Ovary (tissue), 9 donors: ENCODE measurements around the gene SPATA22. TPM values are rescaled to one million over a fixed set of nuclear protein-coding genes. Genes with fewer than 3 reads are reported as not detected.
"Not testable (repeated sequence)": the region's sequence is repeated elsewhere in the genome, so short reads cannot be mapped to it uniquely, and the experiment has no call there.

Experiments used
- DNase-seq, 5 donors: peaks; one replicate each; pipeline ENCODE4 v3.0.0-alpha.2; 2019 to 2020
- H3K27ac ChIP-seq, 2 donors: fragments of 200-600 bp; one replicate each; pipeline versions ENCODE4 v1.5.1 to v1.8.0; 2019 to 2022
- H3K27me3 ChIP-seq: fragments of 200-600 bp; one replicate; pipeline ENCODE4 v1.8.0; 2022
- H3K36me3 ChIP-seq: fragments of 200-600 bp; sonication (generic); one replicate; pipeline ENCODE4 v1.5.1; 2019
- H3K4me1 ChIP-seq: one replicate; pipeline ENCODE4 v1.8.1; 2013; ENCODE audit warnings: mild to moderate bottlenecking, moderate library complexity; ENCODE audit not compliant: insufficient read depth
- H3K4me3 ChIP-seq: fragments of 200-600 bp; sonication (generic); one replicate; pipeline ENCODE4 v1.5.1; 2017
- H3K9me3 ChIP-seq, 2 donors: fragments of 200-600 bp in 1 of 2; sonication (generic) in 1 of 2; one replicate each; pipeline versions ENCODE4 v1.5.1 to v1.8.1; 2013 to 2019; ENCODE audit warnings: mild to moderate bottlenecking in 1 of 2, moderate library complexity in 1 of 2
- CTCF ChIP-seq, 3 donors: fragments of 450-650 bp in 2 of 3; fragments of 200-600 bp in 1 of 3; IDR thresholded peaks; one replicate each; pipeline versions ENCODE4 v1.5.1 to v1.8.0; 2016 to 2022; ENCODE audit warnings: antibody characterized with exemption in 3 of 3, mild to moderate bottlenecking in 1 of 3
- EP300 ChIP-seq: sonication (generic); formaldehyde crosslinking; IDR thresholded peaks from one replicate; pipeline ENCODE4 v1.6.1; 2017; ENCODE audit warnings: antibody characterized with exemption
- POLR2A ChIP-seq: fragments of 450-650 bp; IDR thresholded peaks from one replicate; pipeline ENCODE4 v1.6.1; 2017; ENCODE audit warnings: antibody characterized with exemption, mild to moderate bottlenecking, moderate library complexity
- WGBS, 3 donors: extraction: QIAGEN DNeasy Blood & Tissue Kit in 1 of 3; methylation state at CpG; one replicate each; pipeline versions ENCODE4 v1.1.5 to v1.1.7; 2013 to 2017; 5-methylcytosine and 5-hydroxymethylcytosine counted together
- intact Hi-C, 4 donors: fragments of 100-400 bp; cut with DNase I; formaldehyde crosslinking; loops; one replicate each; pipeline versions ENCODE4 v1.11.0 to v1.15.1; 2022 to 2023
- polyA plus RNA-seq, 2 donors: library from polyadenylated mRNA; stranded (reverse); fragments of 200-250 nt in 1 of 2; fragments of 350-450 nt in 1 of 2; fragmentation: Illumina TruSeq in 1 of 2; extraction: RNeasy Lipid Tissue Mini Kit (QIAGEN cat#74804) in 1 of 2; gene quantifications; one replicate each; pipeline ENCODE4 v1.2.3, GENCODE V29; 2013 to 2014
- total RNA-seq, 7 donors: library from RNA; depleted of rRNA in 2 of 7; stranded (reverse); fragments of >200 nt in 2 of 7; fragmentation: NEBNext Ultra II Directional in 3 of 7; extraction: Animal tissue kit (Norgen Biotek cat#: 25700) in 3 of 7; gene quantifications; one replicate each; pipeline versions ENCODE4 v1.1.0 to v1.2.4, GENCODE V29; 2016 to 2023
- donor health status: DM: no; HTN: no; CAD: no; lungs with moderate emphysema.
- donor health status: DM: no; HTN: no; CAD: no.
- donor health status: Bipolar disorder and iron deficiency.
- donor health status: DM: yes; HTN: yes; CAD: no.
- donor health status: DM: no; HTN: no; CAD: no.
- donor health status: DM: yes; HTN: yes; CAD: no.

Gene SPATA22
- total and polyA plus RNA-seq, 9 donors = 0.30 to 0.89 (median 0.40) TPM; not detected in 6

- H3K27ac ChIP-seq = no peak overlapping the region
- H3K4me3 ChIP-seq = no peak overlapping the region
- no peak for DNase-seq
- WGBS, 3 donors = 55 to 62% (median 61%) methylated on average over 2 of the region's 2 CpGs
- no peaks in the 10 kb centered on the region for H3K27me3 ChIP-seq
- H3K9me3 ChIP-seq = no peaks in the 10 kb centered on the region
- intact Hi-C loops = no loop called here
- no peak for TF ChIP-seq EP300
- TF ChIP-seq CTCF (IDR thresholded peaks at IDR 0.05) = no peak
- H3K36me3 ChIP-seq = no peaks in the 10 kb centered on the region
- no peaks in the 10 kb centered on the region for H3K4me1 ChIP-seq
Observed at GRCh38 chr17:3440451-3440850, 31.2 kb downstream of the SPATA22 start.

DNA sequence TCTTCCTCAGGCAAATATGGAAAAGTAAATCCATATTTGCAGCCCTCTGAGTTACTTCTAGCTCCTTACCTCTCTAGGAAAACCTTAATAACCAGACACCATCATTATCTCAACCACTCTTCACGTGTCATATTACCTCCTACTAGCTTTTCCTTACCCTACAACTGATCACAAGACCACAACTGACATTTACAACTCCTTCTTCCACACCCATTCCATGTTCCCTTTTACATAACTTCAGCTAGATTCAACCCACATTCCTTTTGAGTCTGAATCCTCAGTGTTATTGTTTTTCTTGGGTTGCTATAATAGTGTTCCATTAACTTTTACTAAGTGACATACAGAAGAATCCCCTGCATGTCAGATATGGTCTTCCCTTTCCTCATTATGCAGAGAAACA, 33.3 kb downstream of the SPATA22 start:
- Histone ChIP-seq H3K4me3 (no peak overlapping the region), H3K4me1 (no peaks in the 10 kb centered on the region), H3K27me3 (no peaks in the 10 kb centered on the region), H3K9me3 (no peaks in the 10 kb centered on the region), H3K27ac (no peak overlapping the region), H3K36me3 (no peaks in the 10 kb centered on the region)
- 47 to 65% (median 57%) methylated on average over 1 of the region's 1 CpG for WGBS, 3 donors
- TF ChIP-seq EP300 = no peak
- no peak for TF ChIP-seq CTCF (IDR thresholded peaks at IDR 0.05)
- no peak for TF ChIP-seq POLR2A
- intact Hi-C loops = no loop called here
- no peak for DNase-seq

DNA sequence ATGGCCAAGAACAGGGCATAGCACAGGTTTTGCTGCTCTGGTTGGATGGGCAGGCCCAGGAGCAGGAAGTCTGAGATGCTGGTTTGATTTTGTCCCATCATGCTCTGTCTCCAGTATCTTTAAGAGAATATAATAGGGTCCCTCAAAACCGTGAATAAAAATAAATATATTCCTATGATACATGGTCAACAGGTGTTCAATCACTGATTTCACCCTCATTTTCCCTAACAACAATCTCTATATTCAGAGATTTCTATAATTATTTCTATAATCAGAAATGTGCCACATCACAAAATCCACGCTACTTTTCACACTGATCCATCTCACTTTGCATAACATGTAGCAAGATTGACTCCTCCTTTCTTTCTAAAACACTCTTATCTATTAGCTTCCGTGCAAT, 37.9 kb downstream of the SPATA22 start, which contains the start of gene OR1E2:
Gene OR1E2, minus strand, starts transcription at position 101 of the 400 bp plus-strand sequence. Its CDS starts 0 bp downstream, at position 101.
- no peak within 1 kb of the TSS for H3K27ac ChIP-seq
- no peaks in the 10 kb centered on the region for H3K9me3 ChIP-seq
- no peak for TF ChIP-seq POLR2A
- TF ChIP-seq EP300 = no peak
- TF ChIP-seq CTCF (IDR thresholded peaks at IDR 0.05) = no peak
- H3K27me3 ChIP-seq = no peaks in the 10 kb centered on the region
- intact Hi-C loops = no loop called here
- H3K36me3 ChIP-seq = no peaks in the 10 kb centered on the region
- no peak for DNase-seq
- H3K4me1 ChIP-seq = no peaks in the 10 kb centered on the region
- 61 to 69% (median 68%) methylated on average over 3 of the region's 3 CpGs for WGBS, 3 donors
- H3K4me3 ChIP-seq = no peak within 1 kb of the TSS

DNA sequence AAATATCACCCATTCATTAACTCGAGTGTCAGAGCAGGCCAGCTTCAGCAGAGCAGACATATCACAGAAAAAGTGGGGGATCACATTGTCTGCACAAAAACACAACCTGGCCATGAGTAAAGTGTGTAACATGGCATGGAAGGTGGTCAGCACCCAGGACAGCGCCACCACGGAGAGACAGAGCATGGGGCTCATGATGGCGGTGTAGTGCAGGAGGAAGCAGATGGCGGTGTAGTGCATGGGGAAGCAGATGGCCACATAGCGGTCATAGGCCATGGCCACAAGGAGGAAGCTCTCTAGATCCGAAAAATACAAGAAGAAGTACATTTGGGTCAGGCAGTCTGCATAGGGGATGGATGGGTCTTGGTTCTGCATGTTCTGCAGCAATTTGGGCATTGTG, 38.4 kb downstream of the SPATA22 start:
- H3K27ac ChIP-seq, DNase-seq, H3K36me3 ChIP-seq, H3K4me1 ChIP-seq, H3K27me3 ChIP-seq, intact Hi-C loops, H3K4me3 ChIP-seq, H3K9me3 ChIP-seq: not testable (repeated sequence)
- 26 to 30% (median 27%) methylated on average over 7 of the region's 7 CpGs for WGBS, 3 donors

DNA sequence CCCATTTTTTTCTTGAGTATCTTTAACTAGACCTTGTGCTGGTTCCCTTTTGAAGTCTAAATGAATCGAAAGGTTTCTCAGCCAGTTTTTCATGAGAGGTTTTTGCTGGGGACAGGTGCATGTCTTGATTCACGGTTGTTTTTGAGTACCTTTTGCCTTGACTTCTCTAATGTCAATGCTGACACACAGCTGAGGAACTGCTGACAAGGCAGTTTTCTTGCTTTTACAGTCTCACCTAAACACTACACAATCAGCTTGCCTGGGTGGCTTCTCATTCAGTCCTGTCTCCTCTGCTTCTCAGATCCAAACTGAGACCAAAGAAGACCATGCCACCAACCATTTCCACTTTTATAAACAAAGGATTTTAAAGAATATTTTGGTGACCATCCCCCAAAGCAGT, 53.4 kb downstream of the SPATA22 start:
- intact Hi-C loops = no loop called here
- H3K27me3 ChIP-seq = no peaks in the 10 kb centered on the region
- no peak overlapping the region for H3K27ac ChIP-seq
- WGBS, 3 donors = 50 to 71% (median 63%) methylated on average over 2 of the region's 2 CpGs
- no peak overlapping the region for H3K4me3 ChIP-seq
- H3K36me3 ChIP-seq = no peaks in the 10 kb centered on the region
- no peak for TF ChIP-seq POLR2A
- no peak for TF ChIP-seq CTCF (IDR thresholded peaks at IDR 0.05)
- no peak for TF ChIP-seq EP300
- no peak for DNase-seq
- no peaks in the 10 kb centered on the region for H3K9me3 ChIP-seq
- no peaks in the 10 kb centered on the region for H3K4me1 ChIP-seq
